Measurements from ENCODE around the gene FAM114A1. TPM values are rescaled to one million over a fixed set of nuclear protein-coding genes. Genes with fewer than 3 reads are reported as not detected.

The FAM114A1 gene
- polyA plus RNA-seq (2012; ENCODE audit: insufficient read length, low read depth) = 22.4 TPM

DNA sequence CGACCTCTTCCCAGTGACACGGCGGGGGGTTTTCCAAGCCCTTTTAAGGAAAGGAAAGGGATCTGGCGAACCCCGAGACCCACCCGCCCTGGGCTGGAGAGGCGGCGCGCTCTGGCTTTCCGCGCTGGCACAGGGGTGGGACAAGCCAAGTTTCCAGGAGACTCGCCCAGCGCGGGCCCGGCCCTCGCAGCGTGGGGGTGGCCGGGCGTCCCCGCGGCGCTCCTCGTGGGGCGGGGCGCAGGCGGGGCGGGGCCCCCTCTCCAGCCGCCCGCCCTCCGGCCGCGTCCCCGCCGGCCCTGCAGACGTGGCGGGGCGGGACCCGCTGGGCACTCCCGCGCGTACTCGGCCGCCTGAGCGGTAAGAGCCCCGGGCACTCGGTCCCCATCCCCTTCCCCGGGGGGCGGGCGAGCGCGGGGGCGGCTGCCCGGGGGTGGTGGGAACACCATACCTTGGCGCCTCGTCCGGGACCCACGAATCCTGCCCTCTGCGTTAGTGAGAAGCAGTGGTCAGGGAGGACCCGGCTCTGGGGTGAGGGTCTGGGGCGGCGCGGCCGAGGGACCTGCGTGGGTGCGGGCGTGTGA is at the start of gene FAM114A1:
Gene FAM114A1, plus strand, starts transcription at position 329 of the 581 bp plus-strand sequence. CDS start 10,273 bp downstream, outside the sequence.
- no peak for TF ChIP-seq TAF1 (IDR thresholded peaks at IDR 0.05; ENCODE audit: borderline replicate concordance, insufficient read depth, low read length)
- TF ChIP-seq, protein P1, sequence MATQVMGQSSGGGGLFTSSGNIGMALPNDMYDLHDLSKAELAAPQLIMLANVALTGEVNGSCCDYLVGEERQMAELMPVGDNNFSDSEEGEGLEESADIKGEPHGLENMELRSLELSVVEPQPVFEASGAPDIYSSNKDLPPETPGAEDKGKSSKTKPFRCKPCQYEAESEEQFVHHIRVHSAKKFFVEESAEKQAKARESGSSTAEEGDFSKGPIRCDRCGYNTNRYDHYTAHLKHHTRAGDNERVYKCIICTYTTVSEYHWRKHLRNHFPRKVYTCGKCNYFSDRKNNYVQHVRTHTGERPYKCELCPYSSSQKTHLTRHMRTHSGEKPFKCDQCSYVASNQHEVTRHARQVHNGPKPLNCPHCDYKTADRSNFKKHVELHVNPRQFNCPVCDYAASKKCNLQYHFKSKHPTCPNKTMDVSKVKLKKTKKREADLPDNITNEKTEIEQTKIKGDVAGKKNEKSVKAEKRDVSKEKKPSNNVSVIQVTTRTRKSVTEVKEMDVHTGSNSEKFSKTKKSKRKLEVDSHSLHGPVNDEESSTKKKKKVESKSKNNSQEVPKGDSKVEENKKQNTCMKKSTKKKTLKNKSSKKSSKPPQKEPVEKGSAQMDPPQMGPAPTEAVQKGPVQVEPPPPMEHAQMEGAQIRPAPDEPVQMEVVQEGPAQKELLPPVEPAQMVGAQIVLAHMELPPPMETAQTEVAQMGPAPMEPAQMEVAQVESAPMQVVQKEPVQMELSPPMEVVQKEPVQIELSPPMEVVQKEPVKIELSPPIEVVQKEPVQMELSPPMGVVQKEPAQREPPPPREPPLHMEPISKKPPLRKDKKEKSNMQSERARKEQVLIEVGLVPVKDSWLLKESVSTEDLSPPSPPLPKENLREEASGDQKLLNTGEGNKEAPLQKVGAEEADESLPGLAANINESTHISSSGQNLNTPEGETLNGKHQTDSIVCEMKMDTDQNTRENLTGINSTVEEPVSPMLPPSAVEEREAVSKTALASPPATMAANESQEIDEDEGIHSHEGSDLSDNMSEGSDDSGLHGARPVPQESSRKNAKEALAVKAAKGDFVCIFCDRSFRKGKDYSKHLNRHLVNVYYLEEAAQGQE (IDR thresholded peaks at IDR 0.05; ENCODE audit: insufficient read depth in 1 of 2, low read depth in 2 of 2, low read length in 2 of 2) = no peak
- no peak for TF ChIP-seq SIN3A (IDR thresholded peaks at IDR 0.05; ENCODE audit: borderline replicate concordance, insufficient read depth, low read length)
- peak; percentile 51 for TF ChIP-seq FOXP2 (optimal IDR thresholded peaks at IDR 0.05; ENCODE audit: borderline replicate concordance, extremely low read depth, extremely low read length, insufficient read depth)
- TF ChIP-seq POLR2AphosphoS5 (IDR thresholded peaks at IDR 0.05; ENCODE audit: low read depth, low read length) = peak; percentile 55

DNA sequence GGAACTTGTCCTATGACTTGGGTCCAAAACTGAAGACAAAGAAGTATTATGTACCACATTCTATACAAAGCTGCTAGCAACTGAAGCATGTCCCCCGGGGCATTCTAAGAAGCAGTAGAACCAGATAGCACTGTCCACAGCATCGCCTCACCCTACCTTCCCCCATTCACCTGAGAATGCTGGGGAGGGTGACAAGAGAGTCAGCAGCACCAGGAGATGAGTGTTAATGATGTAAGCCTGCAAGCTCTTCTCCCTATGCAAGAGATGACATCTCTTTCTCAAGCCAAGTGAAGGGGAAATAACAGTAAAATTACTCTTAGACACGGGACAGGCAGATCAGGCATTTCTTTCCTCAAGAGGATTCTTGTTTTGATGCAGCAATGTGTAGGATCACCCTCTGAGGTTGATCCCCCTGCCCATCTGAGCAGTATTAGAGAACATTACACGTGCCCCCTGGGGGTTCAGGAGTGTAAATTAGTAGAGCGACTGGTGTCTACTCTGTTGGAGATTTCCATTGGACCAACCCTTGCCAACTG is 49.1 kb upstream of the FAM114A1 start:
- TF ChIP-seq, protein P1 (IDR thresholded peaks at IDR 0.05; ENCODE audit: insufficient read depth in 1 of 2, low read depth in 2 of 2, low read length in 2 of 2) = no peak
- TF ChIP-seq FOXP2 (optimal IDR thresholded peaks at IDR 0.05; ENCODE audit: borderline replicate concordance, extremely low read depth, extremely low read length, insufficient read depth) = no peak
- TF ChIP-seq SIN3A (IDR thresholded peaks at IDR 0.05; ENCODE audit: borderline replicate concordance, insufficient read depth, low read length) = no peak
- no peak for TF ChIP-seq POLR2AphosphoS5 (IDR thresholded peaks at IDR 0.05; ENCODE audit: low read depth, low read length)
- no peak for TF ChIP-seq TAF1 (IDR thresholded peaks at IDR 0.05; ENCODE audit: borderline replicate concordance, insufficient read depth, low read length)

DNA sequence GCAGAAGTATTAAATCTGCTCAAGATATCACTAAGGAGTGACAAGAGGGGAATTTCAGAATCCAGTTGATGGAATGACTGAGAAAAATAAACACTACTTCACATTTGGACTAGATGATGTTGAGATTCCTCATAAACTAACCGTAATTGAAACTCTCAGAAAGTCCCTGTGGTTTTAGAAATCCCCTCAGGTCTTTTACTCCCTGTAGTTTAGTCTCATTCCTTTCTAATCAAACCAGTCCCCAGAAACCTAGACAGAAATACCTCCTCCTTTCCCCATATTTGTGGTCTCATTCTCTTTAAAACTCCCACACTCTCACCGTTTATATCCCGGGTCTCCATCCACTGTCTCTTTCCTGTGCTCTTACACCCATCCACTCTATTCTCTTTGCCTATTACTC is 48.0 kb upstream of the FAM114A1 start:
- TF ChIP-seq TAF1 (IDR thresholded peaks at IDR 0.05; ENCODE audit: borderline replicate concordance, insufficient read depth, low read length) (no peak), FOXP2 (optimal IDR thresholded peaks at IDR 0.05; ENCODE audit: borderline replicate concordance, extremely low read depth, extremely low read length, insufficient read depth) (no peak), SIN3A (IDR thresholded peaks at IDR 0.05; ENCODE audit: borderline replicate concordance, insufficient read depth, low read length) (no peak), POLR2AphosphoS5 (IDR thresholded peaks at IDR 0.05; ENCODE audit: low read depth, low read length) (no peak)
- TF ChIP-seq, protein P1 (IDR thresholded peaks at IDR 0.05; ENCODE audit: insufficient read depth in 1 of 2, low read depth in 2 of 2, low read length in 2 of 2) = no peak

DNA sequence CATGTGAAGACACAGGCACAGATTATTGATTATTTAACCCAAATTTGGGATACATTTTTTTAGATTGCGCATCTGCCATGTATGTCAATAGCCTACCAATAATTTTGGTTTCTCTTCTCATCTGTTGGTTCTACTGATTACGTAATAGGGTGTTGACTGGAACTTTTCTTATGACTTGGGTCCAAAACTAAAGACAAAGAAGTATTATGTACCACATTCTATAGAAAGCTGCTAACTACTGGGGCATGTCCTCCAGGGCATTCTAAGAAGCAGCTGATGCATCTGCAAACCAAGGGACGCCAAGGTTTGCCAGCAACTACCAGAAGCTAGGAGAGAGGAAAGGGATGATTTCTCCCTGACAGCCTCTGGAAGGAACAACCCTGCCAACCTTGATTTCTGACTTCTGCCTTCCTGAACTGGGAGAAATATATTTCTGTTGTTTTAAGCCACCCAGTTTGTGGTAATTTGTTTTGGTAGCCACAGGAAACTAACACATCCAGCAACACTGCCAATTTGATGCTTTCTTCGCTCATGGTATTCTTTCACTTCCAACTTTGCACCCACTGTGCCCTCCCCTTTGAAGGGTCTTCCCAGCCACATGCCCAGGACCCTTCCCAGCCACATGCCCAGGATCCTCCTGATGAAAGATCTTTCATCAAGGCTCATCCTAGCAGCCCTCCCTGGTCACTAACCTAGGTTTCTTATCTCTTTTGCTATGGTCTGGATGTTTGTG is 47.1 kb upstream of the FAM114A1 start:
- TF ChIP-seq, protein P1 (IDR thresholded peaks at IDR 0.05; ENCODE audit: insufficient read depth in 1 of 2, low read depth in 2 of 2, low read length in 2 of 2) = no peak
- TF ChIP-seq SIN3A (IDR thresholded peaks at IDR 0.05; ENCODE audit: borderline replicate concordance, insufficient read depth, low read length) = no peak
- TF ChIP-seq POLR2AphosphoS5 (IDR thresholded peaks at IDR 0.05; ENCODE audit: low read depth, low read length) = no peak
- TF ChIP-seq TAF1 (IDR thresholded peaks at IDR 0.05; ENCODE audit: borderline replicate concordance, insufficient read depth, low read length) = no peak
- TF ChIP-seq FOXP2 (optimal IDR thresholded peaks at IDR 0.05; ENCODE audit: borderline replicate concordance, extremely low read depth, extremely low read length, insufficient read depth) = no peak
